GM19099 (cell line): ENCODE measurements around the gene PNPLA7.

Experiments
- POLR2A ChIP-seq: IDR thresholded peaks from 3 replicates; pipeline ENCODE4 v1.6.1; 2011; ENCODE audit warnings: low read depth; ENCODE audit not compliant: insufficient read length; ENCODE audit errors: extremely low read depth

The PNPLA7 gene

DNA sequence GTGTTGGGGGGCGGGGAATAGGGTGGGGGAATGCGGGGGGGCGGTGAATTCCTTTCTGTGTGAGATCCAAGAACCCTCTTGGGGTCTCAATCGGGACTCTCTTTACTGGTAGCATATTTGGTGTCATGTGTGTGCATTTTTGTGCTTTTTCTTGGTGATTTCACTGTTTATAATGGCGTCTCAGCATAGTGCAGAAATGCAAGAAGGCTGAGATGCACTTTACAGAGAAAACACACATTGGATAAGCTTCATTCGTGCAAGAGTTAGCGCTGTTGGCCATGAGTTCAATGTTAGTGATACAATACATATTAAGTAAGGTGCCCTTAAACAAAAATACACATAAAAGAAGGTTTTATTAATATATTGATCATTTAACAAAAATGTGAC is 108.3 kb downstream of the PNPLA7 start:
- no peak for TF ChIP-seq POLR2A

DNA sequence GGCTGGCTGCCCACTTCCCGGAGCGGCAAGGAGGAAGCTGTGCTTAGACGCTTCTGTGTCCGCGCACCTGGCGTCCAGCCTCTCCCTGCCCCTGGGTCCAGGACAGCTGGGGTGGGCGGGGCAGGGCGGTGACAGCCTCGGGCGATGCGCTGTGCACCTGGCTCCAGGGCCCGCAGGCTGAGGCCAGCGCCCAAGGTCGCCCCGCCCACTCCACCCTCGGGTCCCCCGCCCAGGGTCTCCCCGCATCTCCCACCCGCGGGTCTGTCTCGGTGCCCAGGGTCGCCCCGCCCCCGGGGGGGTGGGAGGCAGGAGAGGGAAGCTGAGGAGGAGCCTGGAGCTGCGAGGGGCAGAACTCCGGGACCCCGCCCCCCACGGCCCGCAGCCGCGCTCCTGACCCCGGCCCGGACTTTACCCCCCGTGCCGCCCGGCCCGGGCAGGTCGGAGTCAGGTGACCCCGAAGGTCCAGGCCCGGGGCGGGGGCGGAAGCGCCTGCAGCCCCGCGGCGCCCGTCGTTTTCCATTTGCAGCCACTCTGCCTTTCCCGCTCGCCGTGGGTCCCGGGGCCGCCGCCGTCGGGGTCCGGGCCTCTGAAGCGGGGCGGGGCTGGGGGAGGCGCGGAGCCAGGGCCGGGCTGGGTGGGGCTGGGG is 108.8 kb downstream of the PNPLA7 start, which contains the start of gene ENTPD8:
TSS of gene ENTPD8 (minus strand) at position 69 of the 646 bp plus-strand sequence. CDS start 3,072 bp downstream, outside the sequence.
- TF ChIP-seq POLR2A, result no peak

DNA sequence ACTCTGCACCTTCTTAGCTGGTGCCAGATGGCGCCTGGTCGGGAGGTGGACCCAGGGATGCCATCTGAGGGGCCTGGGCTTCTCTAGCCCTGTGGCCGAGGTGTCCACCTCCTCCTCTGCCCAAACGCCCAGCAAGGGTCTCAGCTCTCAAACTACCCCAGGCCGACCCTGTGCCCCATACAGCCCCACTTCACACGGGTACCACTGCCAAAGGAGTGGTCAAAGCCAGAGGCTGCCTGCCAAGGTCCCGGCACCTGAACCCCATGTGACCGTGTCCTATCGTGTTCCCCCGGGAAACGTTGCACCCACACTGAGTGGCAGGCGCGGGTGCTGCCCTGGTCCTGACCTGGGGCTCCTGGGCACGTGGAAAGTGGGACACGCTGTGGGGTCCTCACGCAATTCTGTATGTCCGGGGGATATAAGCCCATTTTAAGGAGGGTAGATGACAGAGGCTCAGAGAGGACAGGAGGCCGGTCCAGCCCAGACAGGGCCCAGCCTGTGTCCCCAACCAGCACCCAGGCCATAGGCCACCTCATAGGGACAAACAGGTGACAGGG is 111.0 kb downstream of the PNPLA7 start:
- TF ChIP-seq POLR2A, result no peak

- no peak for TF ChIP-seq POLR2A
Measured at GRCh38 chr9:137438591-137439157, 111.5 kb downstream of the PNPLA7 start.

DNA sequence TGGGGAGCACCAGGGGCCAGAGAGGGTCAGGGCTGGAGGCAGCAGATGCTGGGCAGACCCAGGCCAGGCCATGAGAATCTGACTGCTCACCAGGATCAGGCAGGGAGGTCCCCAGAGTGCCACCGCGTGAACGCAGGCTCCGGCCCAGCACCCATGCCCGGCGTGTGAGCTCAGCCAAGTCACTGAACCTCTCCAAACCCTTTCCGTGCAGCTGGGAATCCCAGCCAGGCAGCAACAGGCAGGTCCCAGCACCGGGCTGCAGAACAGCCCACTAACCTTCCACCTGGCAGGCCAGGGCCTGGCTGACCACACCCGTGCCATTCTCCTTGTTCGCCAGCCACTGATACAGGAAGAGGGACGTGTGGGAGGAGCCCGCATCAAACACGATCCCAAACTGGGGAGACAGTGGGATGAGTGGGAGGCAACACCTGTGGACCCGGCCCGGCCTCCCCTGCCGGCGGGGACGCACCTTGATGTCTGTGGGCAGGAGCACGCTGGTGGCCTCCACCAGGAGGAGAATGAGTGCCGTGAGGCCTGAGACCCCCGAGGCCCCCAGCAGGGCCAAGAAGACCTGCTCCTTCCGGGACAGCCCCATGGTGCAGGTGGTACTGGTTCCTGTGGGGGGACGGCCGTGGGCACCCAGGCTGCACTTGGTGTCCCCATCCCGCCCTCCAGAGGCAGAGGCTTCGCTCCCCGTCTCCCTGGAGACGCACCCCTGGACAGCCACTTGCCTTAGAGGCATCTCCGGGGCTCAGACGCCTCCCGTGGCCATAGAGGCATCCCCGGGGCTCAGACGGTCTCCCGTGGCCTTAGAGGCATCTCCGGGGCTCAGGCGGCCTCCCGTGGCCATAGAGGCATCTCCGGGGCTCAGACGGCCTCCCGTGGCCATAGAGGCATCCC is 112.3 kb downstream of the PNPLA7 start:
- TF ChIP-seq POLR2A, result no peak

DNA sequence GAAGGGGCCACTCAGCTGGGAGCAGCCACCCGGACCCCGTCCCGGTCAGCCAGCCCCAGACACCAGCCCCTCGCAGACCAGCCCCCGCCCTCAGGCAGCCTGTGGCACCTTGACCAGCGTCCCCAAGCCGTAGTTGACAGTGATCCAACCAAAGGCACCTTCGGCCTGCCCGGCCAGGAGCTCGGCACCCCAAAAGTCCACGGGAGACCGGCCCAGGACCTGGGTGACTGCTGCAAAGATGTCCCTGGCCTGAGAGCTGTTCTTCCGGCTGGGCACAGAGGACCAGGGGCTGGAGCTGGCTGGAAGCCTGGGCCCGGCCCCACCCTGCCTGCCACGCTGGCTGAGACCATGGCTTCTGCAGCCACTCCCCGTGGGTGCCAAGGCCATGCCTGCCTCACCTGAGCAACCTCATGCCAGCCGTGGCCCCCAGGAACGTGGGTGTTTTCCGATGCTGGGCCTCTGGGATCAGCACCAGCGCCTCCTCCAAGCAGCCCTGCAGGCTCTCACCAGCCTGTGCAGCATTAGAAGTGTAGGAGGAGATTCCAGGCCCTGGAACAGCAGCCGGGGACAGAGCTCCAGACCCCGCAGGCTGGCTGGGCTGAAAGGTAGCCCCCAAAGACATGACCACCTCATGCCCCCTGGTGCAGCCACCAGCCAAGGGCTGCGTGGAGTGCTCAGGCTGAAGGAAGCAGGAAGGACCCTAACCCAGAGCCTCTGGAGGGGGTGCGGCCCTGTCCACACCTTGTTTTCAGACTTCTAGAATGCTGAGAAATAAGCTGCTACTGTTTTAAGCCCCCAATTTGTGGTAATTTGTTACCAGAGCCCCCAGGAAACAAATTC is 113.2 kb downstream of the PNPLA7 start:
- no peak for TF ChIP-seq POLR2A

DNA sequence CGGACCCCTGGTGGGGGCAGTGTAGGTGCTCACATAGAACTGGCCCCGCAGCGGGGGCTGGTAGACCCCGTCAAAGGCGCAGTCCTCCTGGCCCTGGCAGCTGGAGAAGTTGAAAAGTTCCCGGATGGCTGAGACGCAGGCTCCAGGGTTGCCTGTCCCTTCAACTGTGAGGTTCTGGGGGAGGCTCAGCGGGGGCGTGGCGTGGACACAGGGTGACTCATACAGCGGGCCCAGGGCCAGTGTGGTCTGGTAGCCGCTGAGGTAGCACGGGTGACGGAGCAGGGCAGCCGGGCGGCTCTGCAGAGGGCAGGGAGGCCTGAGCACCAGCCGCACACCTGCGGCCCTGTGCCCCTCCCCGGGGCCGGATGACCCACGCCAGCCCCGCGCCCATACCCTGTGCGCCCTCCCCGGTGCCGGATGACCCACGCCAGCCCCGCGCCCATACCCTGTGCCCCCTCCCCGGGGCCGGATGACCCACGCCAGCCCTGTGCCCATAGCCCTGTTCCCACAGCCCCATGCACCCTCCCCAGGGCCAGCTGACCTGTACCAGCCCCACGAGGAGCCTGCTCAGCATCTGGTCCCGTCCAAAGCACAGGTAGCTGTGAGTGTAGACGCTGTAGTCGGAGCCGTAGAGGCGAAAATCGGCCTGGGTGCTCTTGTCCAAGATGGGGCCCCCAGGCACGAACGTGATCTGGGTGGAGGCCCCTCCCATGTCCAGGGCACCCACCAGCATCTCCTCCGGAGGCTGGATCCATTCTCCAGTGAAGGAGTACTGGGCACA is 114.0 kb downstream of the PNPLA7 start:
- no peak for TF ChIP-seq POLR2A

DNA sequence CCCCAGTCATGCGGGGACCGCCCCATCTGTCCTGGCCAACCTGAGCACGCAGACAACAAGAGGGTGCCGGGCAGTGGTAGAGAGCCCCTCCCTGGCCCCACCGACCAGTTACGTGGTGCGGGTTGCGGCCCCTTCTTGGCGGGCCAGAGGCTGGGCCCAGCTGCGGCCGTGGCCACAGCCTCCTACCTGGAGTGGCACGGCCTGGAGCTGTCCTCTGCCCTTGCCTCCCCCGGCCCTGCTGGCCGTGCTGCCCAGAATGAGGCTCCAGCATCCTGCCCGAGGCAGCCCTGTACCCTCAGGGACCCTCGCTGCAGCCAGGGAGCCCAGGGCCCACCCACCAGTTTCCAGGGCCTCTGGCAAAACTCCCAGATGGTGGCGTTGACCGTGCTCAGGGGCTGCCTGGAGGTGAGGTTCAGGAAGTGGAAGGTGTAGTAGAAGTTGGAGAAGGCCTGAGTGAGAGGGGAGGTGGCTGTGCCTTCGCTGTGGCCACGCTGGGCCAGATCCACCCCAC is 114.8 kb downstream of the PNPLA7 start:
- TF ChIP-seq POLR2A, result no peak

DNA sequence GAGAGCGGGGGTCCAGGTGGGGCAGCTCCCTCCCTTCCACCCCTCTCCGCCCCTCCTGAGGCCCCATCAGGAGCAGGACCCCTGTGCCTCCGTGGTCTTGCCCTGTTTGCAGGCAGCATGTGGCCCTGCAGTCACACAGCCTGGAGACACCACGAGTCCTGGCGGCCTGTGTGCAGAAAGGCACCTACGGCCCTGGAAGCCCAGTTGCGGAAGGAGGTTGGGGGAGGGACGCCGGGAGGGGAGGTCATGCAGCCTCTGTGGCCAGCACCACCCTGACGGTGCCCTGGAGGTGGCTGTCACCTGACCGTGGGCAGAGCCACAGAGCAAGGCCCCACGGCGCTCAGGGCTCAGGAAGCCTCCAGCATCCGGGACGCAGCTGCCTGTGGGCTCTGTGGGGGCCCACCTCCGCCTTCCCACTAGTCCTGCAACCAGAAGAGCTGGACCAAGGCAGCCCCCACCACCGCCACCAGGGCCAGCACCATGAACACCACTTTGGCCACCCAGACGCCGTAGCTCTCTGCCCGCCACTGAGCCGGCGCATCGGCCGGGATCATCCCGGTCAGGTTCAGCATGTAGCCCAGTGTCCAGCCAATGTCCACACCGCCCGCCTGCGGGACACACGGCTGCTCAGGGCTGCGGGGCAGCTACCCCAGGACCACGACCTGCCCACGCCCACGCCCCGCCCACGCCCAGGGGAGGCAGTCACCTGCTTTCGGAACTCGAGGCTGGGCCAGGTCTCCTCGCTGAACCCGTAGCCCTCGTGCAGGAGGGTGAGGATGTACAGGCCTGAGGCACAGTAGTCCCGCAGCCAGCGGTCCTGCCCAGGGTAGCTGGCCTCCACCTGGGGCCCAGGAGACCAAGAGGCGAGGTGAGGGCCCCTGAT is 115.5 kb downstream of the PNPLA7 start:
- no peak for TF ChIP-seq POLR2A

GRCh38 chr9:137433916-137434431 is 116.2 kb downstream of the PNPLA7 start:
- no peak for TF ChIP-seq POLR2A

DNA sequence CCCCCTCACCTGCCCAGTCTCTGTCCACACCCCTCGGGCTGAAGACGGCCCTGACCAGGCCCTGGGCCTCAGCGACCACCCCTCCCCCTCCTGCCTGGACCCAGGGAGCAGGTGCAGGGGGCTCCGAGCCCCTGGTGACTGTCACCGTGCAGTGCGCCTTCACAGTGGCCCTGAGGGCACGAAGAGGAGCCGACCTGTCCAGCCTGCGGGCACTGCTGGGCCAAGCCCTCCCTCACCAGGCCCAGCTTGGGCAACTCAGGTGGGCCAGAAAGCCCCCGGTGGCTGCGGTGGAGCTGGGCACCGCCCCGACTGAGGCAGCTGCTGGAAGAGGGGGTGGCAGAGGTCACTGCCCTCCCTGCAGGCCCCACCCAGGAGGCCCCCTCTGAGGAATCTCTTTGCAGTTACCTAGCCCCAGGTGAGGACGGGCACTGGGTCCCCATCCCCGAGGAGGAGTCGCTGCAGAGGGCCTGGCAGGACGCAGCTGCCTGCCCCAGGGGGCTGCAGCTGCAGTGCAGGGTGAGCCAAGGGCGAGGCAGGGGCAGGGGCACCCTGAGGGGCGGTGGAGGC is 116.8 kb downstream of the PNPLA7 start:
- no peak for TF ChIP-seq POLR2A

- TF ChIP-seq POLR2A, result no peak
Measured at GRCh38 chr9:137432687-137433348, 117.4 kb downstream of the PNPLA7 start.
